ENCODE measurements around the gene KAT5.
"Not testable (repeated sequence)": the region's sequence is repeated elsewhere in the genome, so short reads cannot be mapped to it uniquely, and the experiment has no call there.

DNA sequence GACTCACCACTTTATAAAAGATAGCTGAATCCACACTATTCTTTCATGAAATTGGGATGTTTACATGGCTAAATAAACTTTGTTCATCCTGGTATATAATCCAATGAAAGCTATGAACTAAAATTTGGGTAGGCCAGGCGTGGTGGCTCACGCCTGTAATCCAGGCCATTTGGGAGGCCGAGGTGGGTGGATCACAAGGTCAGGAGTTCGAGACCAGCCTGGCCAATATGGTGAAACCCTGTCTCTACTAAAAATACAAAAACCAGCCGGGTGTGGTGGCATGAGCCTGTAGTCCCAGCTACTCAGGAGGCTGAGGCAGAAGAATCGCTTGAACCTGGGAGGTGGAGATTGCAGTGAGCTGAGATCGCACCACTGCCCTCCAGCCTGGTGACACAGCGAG lies 20.2 kb upstream of the KAT5 start:
- TF ChIP-seq, protein P1, sequence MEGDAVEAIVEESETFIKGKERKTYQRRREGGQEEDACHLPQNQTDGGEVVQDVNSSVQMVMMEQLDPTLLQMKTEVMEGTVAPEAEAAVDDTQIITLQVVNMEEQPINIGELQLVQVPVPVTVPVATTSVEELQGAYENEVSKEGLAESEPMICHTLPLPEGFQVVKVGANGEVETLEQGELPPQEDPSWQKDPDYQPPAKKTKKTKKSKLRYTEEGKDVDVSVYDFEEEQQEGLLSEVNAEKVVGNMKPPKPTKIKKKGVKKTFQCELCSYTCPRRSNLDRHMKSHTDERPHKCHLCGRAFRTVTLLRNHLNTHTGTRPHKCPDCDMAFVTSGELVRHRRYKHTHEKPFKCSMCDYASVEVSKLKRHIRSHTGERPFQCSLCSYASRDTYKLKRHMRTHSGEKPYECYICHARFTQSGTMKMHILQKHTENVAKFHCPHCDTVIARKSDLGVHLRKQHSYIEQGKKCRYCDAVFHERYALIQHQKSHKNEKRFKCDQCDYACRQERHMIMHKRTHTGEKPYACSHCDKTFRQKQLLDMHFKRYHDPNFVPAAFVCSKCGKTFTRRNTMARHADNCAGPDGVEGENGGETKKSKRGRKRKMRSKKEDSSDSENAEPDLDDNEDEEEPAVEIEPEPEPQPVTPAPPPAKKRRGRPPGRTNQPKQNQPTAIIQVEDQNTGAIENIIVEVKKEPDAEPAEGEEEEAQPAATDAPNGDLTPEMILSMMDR (IDR thresholded peaks at IDR 0.05), result not testable (repeated sequence)
- TF ChIP-seq POLR2AphosphoS5 (IDR thresholded peaks at IDR 0.05), result not testable (repeated sequence)
